Measurements from ENCODE around the gene DDX53. TPM values are rescaled to one million over a fixed set of nuclear protein-coding genes. Genes with fewer than 3 reads are reported as not detected.

The DDX53 gene
- total RNA-seq (not detected), polyA plus RNA-seq (ENCODE audit: insufficient read length in 2 of 2) (not detected)
- long read RNA-seq, donor 1 = 0 reads
- long read RNA-seq, donor 2, partial matches to known transcripts = 0 of 2 reads
- long read RNA-seq, donor 2, other reads (novel, unspliced or antisense) = 0 of 2 reads
- long read RNA-seq, donor 3 = 0 reads
- long read RNA-seq, donor 4 = 0 reads

GRCh38 chrX:22999696-23000223 lies at the start of gene DDX53:
Gene DDX53 (plus strand): TSS chrX:22999960. CDS start chrX:23000058, 98 bp downstream.
- no peaks in the 10 kb centered on the region for H3K9me3 ChIP-seq (ENCODE audit: control insufficient read depth, insufficient read depth, low read length)
- 81% methylated on average over 19 of the region's 23 CpGs for WGBS (ENCODE audit: insufficient coverage)
- H3K4me3 ChIP-seq (ENCODE audit: low read depth, low read length) = no peak within 1 kb of the TSS
- no peaks in the 10 kb centered on the region for H3K27me3 ChIP-seq (ENCODE audit: control insufficient read depth, insufficient read depth, low read length)
- no peaks in the 10 kb centered on the region for H3K36me3 ChIP-seq (ENCODE audit: control insufficient read depth, insufficient read depth, low read length)
- H3K27ac ChIP-seq (ENCODE audit: low read depth, low read length) = no peak within 1 kb of the TSS
- DNase-seq (ENCODE audit: low read depth in 4 of 6, low spot score in 6 of 6) = no peak
- H3K4me1 ChIP-seq (ENCODE audit: control insufficient read depth, insufficient read depth, low read length) = no peaks in the 10 kb centered on the region

GRCh38 chrX:22950269-22951266 lies 49.2 kb upstream of the DDX53 start:
- H3K9me3 ChIP-seq (ENCODE audit: control insufficient read depth, insufficient read depth, low read length) = no peaks in the 10 kb centered on the region
- no peak overlapping the region for H3K27ac ChIP-seq (ENCODE audit: low read depth, low read length)
- no peaks in the 10 kb centered on the region for H3K4me1 ChIP-seq (ENCODE audit: control insufficient read depth, insufficient read depth, low read length)
- no peak for DNase-seq (ENCODE audit: low read depth in 4 of 6, low spot score in 6 of 6)
- H3K27me3 ChIP-seq (ENCODE audit: control insufficient read depth, insufficient read depth, low read length) = peaks cover 2% of the 10 kb centered on the region
- WGBS (ENCODE audit: insufficient coverage) = 92% methylated on average over 4 of the region's 5 CpGs
- H3K4me3 ChIP-seq (ENCODE audit: low read depth, low read length) = no peak overlapping the region
- no peaks in the 10 kb centered on the region for H3K36me3 ChIP-seq (ENCODE audit: control insufficient read depth, insufficient read depth, low read length)

GRCh38 chrX:22952010-22952409 lies 47.8 kb upstream of the DDX53 start:
- peaks cover 2% of the 10 kb centered on the region for H3K27me3 ChIP-seq (ENCODE audit: control insufficient read depth, insufficient read depth, low read length)
- no peak overlapping the region for H3K27ac ChIP-seq (ENCODE audit: low read depth, low read length)
- DNase-seq (ENCODE audit: low read depth in 4 of 6, low spot score in 6 of 6) = peak in 1 of 6 donors; percentile 7
- WGBS (ENCODE audit: insufficient coverage) = 47% methylated on average over 5 of the region's 6 CpGs
- no peaks in the 10 kb centered on the region for H3K4me1 ChIP-seq (ENCODE audit: control insufficient read depth, insufficient read depth, low read length)
- H3K36me3 ChIP-seq (ENCODE audit: control insufficient read depth, insufficient read depth, low read length) = no peaks in the 10 kb centered on the region
- H3K4me3 ChIP-seq (ENCODE audit: low read depth, low read length) = no peak overlapping the region
- no peaks in the 10 kb centered on the region for H3K9me3 ChIP-seq (ENCODE audit: control insufficient read depth, insufficient read depth, low read length)

GRCh38 chrX:22958250-22958649 lies 41.5 kb upstream of the DDX53 start:
- Histone ChIP-seq H3K27ac (ENCODE audit: low read depth, low read length) (no peak overlapping the region), H3K9me3 (ENCODE audit: control insufficient read depth, insufficient read depth, low read length) (no peaks in the 10 kb centered on the region), H3K36me3 (ENCODE audit: control insufficient read depth, insufficient read depth, low read length) (no peaks in the 10 kb centered on the region), H3K4me3 (ENCODE audit: low read depth, low read length) (no peak overlapping the region), H3K27me3 (ENCODE audit: control insufficient read depth, insufficient read depth, low read length) (peaks cover 2% of the 10 kb centered on the region), H3K4me1 (ENCODE audit: control insufficient read depth, insufficient read depth, low read length) (no peaks in the 10 kb centered on the region)
- no peak for DNase-seq (ENCODE audit: low read depth in 4 of 6, low spot score in 6 of 6)
- WGBS (ENCODE audit: insufficient coverage) = no CpG with 5 or more reads among the region's 2 CpGs

GRCh38 chrX:22959204-22959920 lies 40.4 kb upstream of the DDX53 start:
- WGBS (ENCODE audit: insufficient coverage) = no CpG with 5 or more reads among the region's 4 CpGs
- Histone ChIP-seq H3K36me3 (ENCODE audit: control insufficient read depth, insufficient read depth, low read length) (no peaks in the 10 kb centered on the region), H3K27ac (ENCODE audit: low read depth, low read length) (no peak overlapping the region), H3K4me1 (ENCODE audit: control insufficient read depth, insufficient read depth, low read length) (no peaks in the 10 kb centered on the region), H3K4me3 (ENCODE audit: low read depth, low read length) (no peak overlapping the region), H3K9me3 (ENCODE audit: control insufficient read depth, insufficient read depth, low read length) (no peaks in the 10 kb centered on the region), H3K27me3 (ENCODE audit: control insufficient read depth, insufficient read depth, low read length) (peaks cover 2% of the 10 kb centered on the region)
- DNase-seq (ENCODE audit: low read depth in 4 of 6, low spot score in 6 of 6) = no peak

- Histone ChIP-seq H3K4me3 (ENCODE audit: low read depth, low read length) (no peak overlapping the region), H3K27me3 (ENCODE audit: control insufficient read depth, insufficient read depth, low read length) (peaks cover 2% of the 10 kb centered on the region), H3K27ac (ENCODE audit: low read depth, low read length) (no peak overlapping the region), H3K4me1 (ENCODE audit: control insufficient read depth, insufficient read depth, low read length) (no peaks in the 10 kb centered on the region), H3K36me3 (ENCODE audit: control insufficient read depth, insufficient read depth, low read length) (no peaks in the 10 kb centered on the region), H3K9me3 (ENCODE audit: control insufficient read depth, insufficient read depth, low read length) (no peaks in the 10 kb centered on the region)
- DNase-seq (ENCODE audit: low read depth in 4 of 6, low spot score in 6 of 6) = no peak
- whole genome bisulfite sequencing (ENCODE audit: insufficient coverage) = 73% methylated on average over 2 of the region's 2 CpGs
Observed at GRCh38 chrX:22963196-22963595, 36.6 kb upstream of the DDX53 start.

- WGBS (ENCODE audit: insufficient coverage) = 20% methylated on average over 1 of the region's 2 CpGs
- Histone ChIP-seq H3K36me3 (ENCODE audit: control insufficient read depth, insufficient read depth, low read length) (no peaks in the 10 kb centered on the region), H3K4me3 (ENCODE audit: low read depth, low read length) (no peak overlapping the region), H3K27me3 (ENCODE audit: control insufficient read depth, insufficient read depth, low read length) (no peaks in the 10 kb centered on the region), H3K9me3 (ENCODE audit: control insufficient read depth, insufficient read depth, low read length) (no peaks in the 10 kb centered on the region), H3K4me1 (ENCODE audit: control insufficient read depth, insufficient read depth, low read length) (no peaks in the 10 kb centered on the region), H3K27ac (ENCODE audit: low read depth, low read length) (no peak overlapping the region)
- DNase-seq (ENCODE audit: low read depth in 4 of 6, low spot score in 6 of 6) = no peak
Observed at GRCh38 chrX:22968494-22968893, 31.3 kb upstream of the DDX53 start.

- Histone ChIP-seq H3K9me3 (ENCODE audit: control insufficient read depth, insufficient read depth, low read length) (no peaks in the 10 kb centered on the region), H3K4me1 (ENCODE audit: control insufficient read depth, insufficient read depth, low read length) (no peaks in the 10 kb centered on the region), H3K27ac (ENCODE audit: low read depth, low read length) (no peak overlapping the region), H3K27me3 (ENCODE audit: control insufficient read depth, insufficient read depth, low read length) (no peaks in the 10 kb centered on the region), H3K4me3 (ENCODE audit: low read depth, low read length) (no peak overlapping the region), H3K36me3 (ENCODE audit: control insufficient read depth, insufficient read depth, low read length) (no peaks in the 10 kb centered on the region)
- no peak for DNase-seq (ENCODE audit: low read depth in 4 of 6, low spot score in 6 of 6)
- no CpG with 5 or more reads among the region's 1 CpG for WGBS (ENCODE audit: insufficient coverage)
Observed at GRCh38 chrX:22969411-22969810, 30.3 kb upstream of the DDX53 start.

GRCh38 chrX:22970861-22971260 lies 28.9 kb upstream of the DDX53 start:
- H3K4me1 ChIP-seq (ENCODE audit: control insufficient read depth, insufficient read depth, low read length) = no peaks in the 10 kb centered on the region
- no peak overlapping the region for H3K27ac ChIP-seq (ENCODE audit: low read depth, low read length)
- no CpG with 5 or more reads among the region's 1 CpG for WGBS (ENCODE audit: insufficient coverage)
- H3K4me3 ChIP-seq (ENCODE audit: low read depth, low read length) = no peak overlapping the region
- DNase-seq (ENCODE audit: low read depth in 4 of 6, low spot score in 6 of 6) = no peak
- H3K36me3 ChIP-seq (ENCODE audit: control insufficient read depth, insufficient read depth, low read length) = no peaks in the 10 kb centered on the region
- H3K9me3 ChIP-seq (ENCODE audit: control insufficient read depth, insufficient read depth, low read length) = no peaks in the 10 kb centered on the region
- H3K27me3 ChIP-seq (ENCODE audit: control insufficient read depth, insufficient read depth, low read length) = no peaks in the 10 kb centered on the region

Data from spinal cord (tissue), 10 donors.